Astrocyte of the hippocampus (primary cell): ENCODE data around the gene GNB1.
A peak's percentile ranks its signal among the peaks of the same experiment; 100 is the strongest.

Experiments
- DNase-seq: peaks from one replicate; pipeline ENCODE4 v3.0.0; 2011; ENCODE audit warnings: low read depth, low spot score

GNB1 gene

GRCh38 chr1:1784933-1785332 is 106.0 kb downstream of the GNB1 start:
- DNase-seq = no peak

GRCh38 chr1:1783320-1783719 is 107.6 kb downstream of the GNB1 start:
- DNase-seq = no peak

GRCh38 chr1:1782399-1783221 is 108.3 kb downstream of the GNB1 start:
- DNase-seq = peak; percentile 57

- DNase-seq = no peak
Observed at GRCh38 chr1:1781526-1781903, 109.4 kb downstream of the GNB1 start.

- no peak for DNase-seq
Observed at GRCh38 chr1:1780598-1781525, 110.0 kb downstream of the GNB1 start.

GRCh38 chr1:1779691-1780597 is 110.9 kb downstream of the GNB1 start:
- peak; percentile 89 for DNase-seq

- DNase-seq = no peak
Observed at GRCh38 chr1:1779320-1779675, 111.6 kb downstream of the GNB1 start.

- DNase-seq = peak; percentile 55
Observed at GRCh38 chr1:1778663-1779319, 112.1 kb downstream of the GNB1 start.

- peak; percentile 88 for DNase-seq
Observed at GRCh38 chr1:1777950-1778662, 112.8 kb downstream of the GNB1 start, which contains the start of gene NADK. Gene NADK, minus strand, starts transcription at chr1:1778470. Its CDS starts 13,064 bp downstream, at chr1:1765406.

GRCh38 chr1:1777583-1777899 is 113.3 kb downstream of the GNB1 start:
- DNase-seq = peak; percentile 57

GRCh38 chr1:1776672-1777582 is 114.0 kb downstream of the GNB1 start:
- no peak for DNase-seq

GRCh38 chr1:1775327-1776226 is 115.3 kb downstream of the GNB1 start:
- DNase-seq = no peak

- no peak for DNase-seq
Observed at GRCh38 chr1:1773874-1774273, 117.0 kb downstream of the GNB1 start.

- DNase-seq = no peak
Observed at GRCh38 chr1:1771096-1771495, 119.8 kb downstream of the GNB1 start.

- no peak for DNase-seq
Observed at GRCh38 chr1:1770102-1770501, 120.8 kb downstream of the GNB1 start.

GRCh38 chr1:1768249-1768992 is 122.5 kb downstream of the GNB1 start:
- DNase-seq = no peak

- DNase-seq = no peak
Observed at GRCh38 chr1:1764876-1765470, 125.9 kb downstream of the GNB1 start.
